Lower lobe of right lung (tissue), 2 donors: ENCODE results near the gene BEAN1. TPM values are rescaled to one million over a fixed set of nuclear protein-coding genes. Genes with fewer than 3 reads are reported as not detected.

Source experiments
- ATAC-seq, 2 donors: fragments of 200-7000 bp; cut with Tn5 transposase; one replicate each; pipeline ENCODE4 v1.9.1; 2020 to 2022; ENCODE audit warnings: mild to moderate bottlenecking in 2 of 2, moderate library complexity in 2 of 2
- DNase-seq: peaks from one replicate; pipeline ENCODE4 v3.0.0-alpha.2; 2020
- H3K27ac ChIP-seq: fragments of 200-600 bp; one replicate; pipeline ENCODE4 v1.8.0; 2022
- H3K27me3 ChIP-seq: fragments of 200-600 bp; one replicate; pipeline ENCODE4 v1.8.0; 2022; ENCODE audit warnings: low read depth
- H3K36me3 ChIP-seq: fragments of 200-600 bp; one replicate; pipeline ENCODE4 v1.8.0; 2022; ENCODE audit warnings: mild to moderate bottlenecking
- H3K4me1 ChIP-seq: fragments of 200-600 bp; one replicate; pipeline ENCODE4 v1.8.0; 2022
- H3K4me3 ChIP-seq: fragments of 200-600 bp; one replicate; pipeline ENCODE4 v1.8.0; 2022; ENCODE audit warnings: mild to moderate bottlenecking
- H3K9me3 ChIP-seq: fragments of 200-600 bp; one replicate; pipeline ENCODE4 v1.8.0; 2022
- intact Hi-C: fragments of 100-400 bp; cut with DNase I; formaldehyde crosslinking; loops from one replicate; pipeline ENCODE4 v1.11.0; 2022
- total RNA-seq: library from RNA; stranded (reverse); fragmentation: NEBNext Ultra II Directional; extraction: Animal tissue kit (Norgen Biotek cat#: 25700); gene quantifications from one replicate; pipeline ENCODE4 v1.2.1, GENCODE V29; 2021
- TF ChIP-seq, protein P1 (sequence below): fragments of 200-600 bp; IDR thresholded peaks from one replicate; pipeline ENCODE4 v1.8.0; 2022; ENCODE audit warnings: antibody characterized with exemption, mild to moderate bottlenecking
- donor health status: DM: no; HTN: yes; CAD: no; lungs with severe emphysema.

BEAN1 gene
- total RNA-seq, 1 donor from 2014 or later, result 0.15 TPM

DNA sequence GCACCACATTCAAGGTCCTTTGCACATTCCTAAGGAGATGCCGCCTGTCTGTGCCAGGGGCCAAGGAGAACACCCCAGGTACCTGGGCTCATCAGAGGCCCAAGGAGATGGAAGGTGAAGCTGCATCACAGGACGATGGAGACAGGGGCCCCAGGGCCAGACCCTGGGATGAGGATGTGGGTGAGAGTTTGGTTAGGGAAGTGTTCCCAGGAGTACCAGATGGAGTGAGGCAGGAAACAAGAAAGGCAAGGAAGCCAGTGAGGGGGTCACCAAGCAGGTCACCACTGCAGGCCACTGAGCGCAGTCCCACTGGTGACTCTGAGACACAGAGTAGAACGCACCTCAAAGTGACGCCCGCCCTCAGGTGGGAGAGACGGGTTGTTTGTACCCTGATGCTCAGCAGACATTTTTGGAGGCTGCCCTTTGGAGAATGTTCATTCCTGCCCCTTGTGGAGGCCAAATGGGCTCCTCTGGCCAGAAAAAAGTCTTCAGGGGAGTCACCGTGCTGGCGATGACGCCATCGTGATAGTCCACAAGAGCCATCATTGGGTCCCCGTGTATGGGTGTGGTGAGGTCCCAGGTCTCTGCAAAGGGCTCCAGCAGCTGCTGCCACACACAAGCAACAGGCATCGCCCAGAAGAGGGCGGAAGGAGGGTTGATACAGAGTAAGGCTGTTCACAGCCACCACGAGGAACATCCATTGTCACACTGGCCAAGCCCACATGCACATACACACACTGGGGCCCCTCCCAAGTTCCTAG, 57.5 kb downstream of the BEAN1 start:
- intact Hi-C loops, result loop anchor here (5.0 kb wide), 1 partner anchor 77 kb away; no protein-coding TSS in a partner anchor
- Histone ChIP-seq H3K4me3 (no peak overlapping the region), H3K27ac (no peak overlapping the region), H3K4me1 (peaks cover 23% of the 10 kb centered on the region), H3K36me3 (no peaks in the 10 kb centered on the region), H3K9me3 (no peaks in the 10 kb centered on the region), H3K27me3 (no peaks in the 10 kb centered on the region)
- no peak for ATAC-seq
- no peak for DNase-seq
- TF ChIP-seq, protein P1, sequence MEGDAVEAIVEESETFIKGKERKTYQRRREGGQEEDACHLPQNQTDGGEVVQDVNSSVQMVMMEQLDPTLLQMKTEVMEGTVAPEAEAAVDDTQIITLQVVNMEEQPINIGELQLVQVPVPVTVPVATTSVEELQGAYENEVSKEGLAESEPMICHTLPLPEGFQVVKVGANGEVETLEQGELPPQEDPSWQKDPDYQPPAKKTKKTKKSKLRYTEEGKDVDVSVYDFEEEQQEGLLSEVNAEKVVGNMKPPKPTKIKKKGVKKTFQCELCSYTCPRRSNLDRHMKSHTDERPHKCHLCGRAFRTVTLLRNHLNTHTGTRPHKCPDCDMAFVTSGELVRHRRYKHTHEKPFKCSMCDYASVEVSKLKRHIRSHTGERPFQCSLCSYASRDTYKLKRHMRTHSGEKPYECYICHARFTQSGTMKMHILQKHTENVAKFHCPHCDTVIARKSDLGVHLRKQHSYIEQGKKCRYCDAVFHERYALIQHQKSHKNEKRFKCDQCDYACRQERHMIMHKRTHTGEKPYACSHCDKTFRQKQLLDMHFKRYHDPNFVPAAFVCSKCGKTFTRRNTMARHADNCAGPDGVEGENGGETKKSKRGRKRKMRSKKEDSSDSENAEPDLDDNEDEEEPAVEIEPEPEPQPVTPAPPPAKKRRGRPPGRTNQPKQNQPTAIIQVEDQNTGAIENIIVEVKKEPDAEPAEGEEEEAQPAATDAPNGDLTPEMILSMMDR, result no peak

DNA sequence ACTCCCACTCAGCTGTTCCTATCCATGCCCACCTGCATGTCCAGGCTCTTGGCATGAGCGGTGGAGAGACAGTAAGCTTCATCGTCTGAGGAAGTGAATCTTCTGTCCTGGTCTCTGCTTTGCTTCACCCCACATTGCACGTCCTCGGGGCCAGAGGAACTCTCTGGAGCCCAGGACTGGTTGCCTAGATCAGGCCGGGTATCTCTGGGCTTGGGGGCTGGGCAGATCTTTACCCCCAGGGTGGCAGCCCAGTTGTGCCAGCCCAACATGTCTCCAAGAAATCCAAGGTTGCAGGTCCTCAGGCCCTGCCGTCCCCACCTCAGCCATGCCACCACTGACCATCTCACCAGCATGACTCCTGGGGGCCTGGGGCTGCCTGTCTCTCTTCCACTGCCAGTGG, 58.3 kb downstream of the BEAN1 start:
- no peaks in the 10 kb centered on the region for H3K36me3 ChIP-seq
- H3K4me3 ChIP-seq, result no peak overlapping the region
- ATAC-seq (no peak), DNase-seq (no peak)
- H3K4me1 ChIP-seq, result peaks cover 23% of the 10 kb centered on the region
- no peaks in the 10 kb centered on the region for H3K9me3 ChIP-seq
- TF ChIP-seq, protein P1, result no peak
- H3K27ac ChIP-seq, result no peak overlapping the region
- no peaks in the 10 kb centered on the region for H3K27me3 ChIP-seq
- intact Hi-C loops, result no loop called here

DNA sequence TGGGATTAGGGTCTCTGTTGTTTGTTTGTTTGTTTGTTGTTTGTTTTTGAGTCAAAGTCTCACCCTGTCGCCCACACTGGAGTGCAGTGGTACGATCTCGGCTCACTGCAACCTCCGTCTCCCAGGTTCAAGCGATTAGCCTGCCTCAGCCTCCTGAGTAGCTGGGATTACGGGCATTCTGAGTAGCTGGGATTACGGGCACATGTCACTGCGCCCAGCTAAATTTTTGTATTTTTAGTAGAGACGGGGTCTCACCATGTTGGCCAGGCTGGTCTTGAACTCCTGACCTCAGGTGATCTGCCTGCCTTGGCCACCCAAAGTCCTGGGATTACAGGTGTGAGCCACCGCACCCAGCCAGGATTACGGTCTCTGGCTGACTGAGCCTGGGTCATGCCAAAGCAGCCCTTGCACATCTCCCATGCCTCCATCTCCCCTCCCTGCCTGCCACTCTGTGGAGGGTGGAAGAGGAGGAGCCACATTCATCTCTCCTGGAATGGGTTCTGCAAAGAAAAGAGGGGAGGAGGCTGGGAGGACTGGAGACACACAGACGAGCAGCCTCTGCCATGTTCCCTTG, 59.2 kb downstream of the BEAN1 start:
- peaks cover 23% of the 10 kb centered on the region for H3K4me1 ChIP-seq
- no peaks in the 10 kb centered on the region for H3K27me3 ChIP-seq
- TF ChIP-seq, protein P1, result no peak
- no peaks in the 10 kb centered on the region for H3K9me3 ChIP-seq
- H3K36me3 ChIP-seq, result no peaks in the 10 kb centered on the region
- intact Hi-C loops, result no loop called here
- DNase-seq (no peak), ATAC-seq (no peak)
- peak overlapping the region; percentile 67 for H3K27ac ChIP-seq
- no peak overlapping the region for H3K4me3 ChIP-seq

DNA sequence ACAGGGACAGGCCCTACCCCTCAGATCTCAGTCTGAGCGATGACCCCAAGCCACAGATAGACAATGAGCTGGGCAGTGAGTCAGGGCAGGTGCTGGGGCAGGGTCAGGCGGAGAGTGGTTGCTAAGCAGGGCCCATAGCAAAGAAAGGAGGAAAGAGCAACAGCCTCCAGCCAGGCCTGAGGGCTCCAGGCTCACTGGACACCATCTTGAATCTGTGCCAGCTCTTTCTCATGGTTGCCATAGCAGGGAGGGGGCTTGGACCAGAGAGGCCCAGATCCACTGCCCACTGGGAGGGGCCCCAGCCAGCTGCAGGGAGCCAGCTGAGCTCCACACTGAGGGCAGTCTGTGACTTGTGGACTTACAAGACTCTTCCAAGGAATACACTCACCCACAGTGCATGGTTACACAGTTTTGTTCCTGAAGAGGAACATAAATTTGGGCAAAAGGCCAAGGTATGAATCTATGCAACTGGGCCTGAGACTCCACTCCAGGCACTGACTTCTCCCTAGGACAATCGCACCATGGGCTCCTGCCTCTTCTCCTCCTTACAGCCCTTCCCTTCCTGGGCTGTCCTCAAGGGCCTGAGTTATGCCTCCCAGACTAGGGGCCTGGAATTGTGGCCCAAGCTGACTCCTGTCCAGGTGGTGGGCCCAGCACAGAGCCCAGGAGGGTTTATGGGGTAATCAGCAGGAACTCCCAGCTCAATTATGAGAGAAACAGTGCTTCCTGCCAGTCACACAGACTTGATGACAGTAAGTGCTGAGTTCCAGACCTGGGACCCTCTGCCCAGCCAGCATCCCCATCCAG, 59.9 kb downstream of the BEAN1 start:
- Histone ChIP-seq H3K4me1 (peaks cover 23% of the 10 kb centered on the region), H3K27ac (peak overlapping the region; percentile 67), H3K36me3 (no peaks in the 10 kb centered on the region), H3K9me3 (no peaks in the 10 kb centered on the region), H3K27me3 (no peaks in the 10 kb centered on the region), H3K4me3 (no peak overlapping the region)
- peak; percentile 46 to 54 for ATAC-seq
- no peak for DNase-seq
- intact Hi-C loops, result no loop called here
- TF ChIP-seq, protein P1, result no peak

GRCh38 chr16:66487580-66488275, 60.6 kb downstream of the BEAN1 start:
- intact Hi-C loops, result no loop called here
- no peak overlapping the region for H3K4me3 ChIP-seq
- TF ChIP-seq, protein P1, result no peak
- H3K27ac ChIP-seq, result peak overlapping the region; percentile 67
- no peaks in the 10 kb centered on the region for H3K36me3 ChIP-seq
- no peaks in the 10 kb centered on the region for H3K9me3 ChIP-seq
- peaks cover 23% of the 10 kb centered on the region for H3K4me1 ChIP-seq
- DNase-seq, result no peak
- peak; percentile 3 to 5 for ATAC-seq
- H3K27me3 ChIP-seq, result no peaks in the 10 kb centered on the region
